SK-N-SH treated with all-trans-retinoic acid at 6 μM for 48 hours (cell line): ENCODE measurements around the gene KCP.

Experiments
- PATZ1 ChIP-seq: fragments of 250-450 bp; sonication (Bioruptor Pico); IDR thresholded peaks from 2 replicates; pipeline ENCODE4 v1.8.0; 2020; ENCODE audit warnings: mild to moderate bottlenecking, moderate library complexity, borderline replicate concordance
- TCF4 ChIP-seq: fragments of 250-450 bp; sonication (Bioruptor Pico); IDR thresholded peaks from 2 replicates; pipeline ENCODE4 v1.8.0; 2021; ENCODE audit warnings: mild to moderate bottlenecking, moderate library complexity, borderline replicate concordance

GRCh38 chr7:128895320-128895719, 15.2 kb downstream of the KCP start:
- TF ChIP-seq TCF4 (CRISPR knock-in tag) (no peak), PATZ1 (CRISPR knock-in tag) (no peak)
